OCI-LY3 (cell line): ENCODE data around the gene PRKCE.

Experiments
- EZH2phosphoT487 ChIP-seq: fragments of 200-600 bp; shearing (Covaris generic); IDR thresholded peaks from 2 replicates; pipeline ENCODE4 v1.6.1; 2018; ENCODE audit warnings: antibody characterized with exemption, mixed run types, low read depth
- TF ChIP-seq, protein P1 (sequence below): fragments of 200-600, 300-600 bp; sonication (generic); IDR thresholded peaks from 2 replicates; pipeline ENCODE4 v1.5.1; 2014; ENCODE audit warnings: antibody characterized with exemption, low read length, low read depth

DNA sequence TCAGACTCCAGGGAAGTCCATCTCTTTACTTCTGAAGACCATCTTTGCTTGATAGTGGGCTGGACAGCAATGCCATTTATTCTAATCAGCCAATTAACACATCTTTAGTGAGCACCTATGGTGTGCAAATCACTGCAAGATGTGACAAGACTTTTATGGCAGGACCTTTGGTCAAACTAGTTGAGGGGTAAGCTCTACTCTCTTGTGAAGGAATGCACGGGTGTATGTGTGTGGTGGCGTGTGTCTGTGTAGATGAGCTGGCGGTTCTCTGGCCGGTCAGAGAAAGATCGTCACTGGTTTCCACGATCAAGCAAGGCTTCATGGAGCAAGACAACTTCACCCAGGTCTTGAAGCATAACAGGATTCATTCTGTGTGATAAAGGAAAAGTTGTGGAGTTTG, 364.6 kb downstream of the PRKCE start:
- TF ChIP-seq, protein P1, sequence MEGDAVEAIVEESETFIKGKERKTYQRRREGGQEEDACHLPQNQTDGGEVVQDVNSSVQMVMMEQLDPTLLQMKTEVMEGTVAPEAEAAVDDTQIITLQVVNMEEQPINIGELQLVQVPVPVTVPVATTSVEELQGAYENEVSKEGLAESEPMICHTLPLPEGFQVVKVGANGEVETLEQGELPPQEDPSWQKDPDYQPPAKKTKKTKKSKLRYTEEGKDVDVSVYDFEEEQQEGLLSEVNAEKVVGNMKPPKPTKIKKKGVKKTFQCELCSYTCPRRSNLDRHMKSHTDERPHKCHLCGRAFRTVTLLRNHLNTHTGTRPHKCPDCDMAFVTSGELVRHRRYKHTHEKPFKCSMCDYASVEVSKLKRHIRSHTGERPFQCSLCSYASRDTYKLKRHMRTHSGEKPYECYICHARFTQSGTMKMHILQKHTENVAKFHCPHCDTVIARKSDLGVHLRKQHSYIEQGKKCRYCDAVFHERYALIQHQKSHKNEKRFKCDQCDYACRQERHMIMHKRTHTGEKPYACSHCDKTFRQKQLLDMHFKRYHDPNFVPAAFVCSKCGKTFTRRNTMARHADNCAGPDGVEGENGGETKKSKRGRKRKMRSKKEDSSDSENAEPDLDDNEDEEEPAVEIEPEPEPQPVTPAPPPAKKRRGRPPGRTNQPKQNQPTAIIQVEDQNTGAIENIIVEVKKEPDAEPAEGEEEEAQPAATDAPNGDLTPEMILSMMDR, result no peak
- TF ChIP-seq EZH2phosphoT487, result no peak
